ENCODE measurements around the gene CRHBP.

DNA sequence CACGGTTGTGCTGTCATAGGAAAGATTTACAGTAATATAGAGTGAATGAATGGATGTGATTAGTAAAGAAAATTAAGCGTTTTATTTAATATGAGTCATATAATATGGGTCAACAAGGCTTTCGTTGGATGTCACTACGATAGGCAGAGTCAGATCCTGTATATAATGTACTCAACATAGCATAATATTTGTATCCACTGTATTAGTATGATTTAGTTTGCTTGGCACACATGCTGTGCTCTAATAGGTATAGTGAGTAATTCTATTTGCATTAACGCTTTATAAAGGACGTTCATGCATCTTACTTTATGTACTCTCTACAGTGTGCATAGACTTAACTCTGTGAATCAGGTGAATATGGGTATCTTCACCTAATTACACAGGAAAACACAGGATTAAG lies 41.5 kb downstream of the CRHBP start:
- TF ChIP-seq, protein P1, sequence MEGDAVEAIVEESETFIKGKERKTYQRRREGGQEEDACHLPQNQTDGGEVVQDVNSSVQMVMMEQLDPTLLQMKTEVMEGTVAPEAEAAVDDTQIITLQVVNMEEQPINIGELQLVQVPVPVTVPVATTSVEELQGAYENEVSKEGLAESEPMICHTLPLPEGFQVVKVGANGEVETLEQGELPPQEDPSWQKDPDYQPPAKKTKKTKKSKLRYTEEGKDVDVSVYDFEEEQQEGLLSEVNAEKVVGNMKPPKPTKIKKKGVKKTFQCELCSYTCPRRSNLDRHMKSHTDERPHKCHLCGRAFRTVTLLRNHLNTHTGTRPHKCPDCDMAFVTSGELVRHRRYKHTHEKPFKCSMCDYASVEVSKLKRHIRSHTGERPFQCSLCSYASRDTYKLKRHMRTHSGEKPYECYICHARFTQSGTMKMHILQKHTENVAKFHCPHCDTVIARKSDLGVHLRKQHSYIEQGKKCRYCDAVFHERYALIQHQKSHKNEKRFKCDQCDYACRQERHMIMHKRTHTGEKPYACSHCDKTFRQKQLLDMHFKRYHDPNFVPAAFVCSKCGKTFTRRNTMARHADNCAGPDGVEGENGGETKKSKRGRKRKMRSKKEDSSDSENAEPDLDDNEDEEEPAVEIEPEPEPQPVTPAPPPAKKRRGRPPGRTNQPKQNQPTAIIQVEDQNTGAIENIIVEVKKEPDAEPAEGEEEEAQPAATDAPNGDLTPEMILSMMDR (IDR thresholded peaks at IDR 0.05) = no peak
- TF ChIP-seq EP300 (IDR thresholded peaks at IDR 0.05) = no peak
